DOHH2 (cell line): ENCODE results near the gene ASCC2.

Experiments
- EZH2phosphoT487 ChIP-seq: fragments of 200-600 bp; sonication (generic); IDR thresholded peaks from 2 replicates; pipeline ENCODE4 v1.6.1; 2017; ENCODE audit warnings: borderline replicate concordance, mild to moderate bottlenecking, antibody characterized with exemption, low read length, moderate library complexity, mixed read lengths
- TF ChIP-seq, protein P1 (sequence below): fragments of 200-600 bp; sonication (generic); IDR thresholded peaks from one replicate; pipeline ENCODE4 v1.5.1; 2014; ENCODE audit warnings: antibody characterized with exemption, mild to moderate bottlenecking, low read depth, low read length; ENCODE audit not compliant: poor library complexity, severe bottlenecking

DNA sequence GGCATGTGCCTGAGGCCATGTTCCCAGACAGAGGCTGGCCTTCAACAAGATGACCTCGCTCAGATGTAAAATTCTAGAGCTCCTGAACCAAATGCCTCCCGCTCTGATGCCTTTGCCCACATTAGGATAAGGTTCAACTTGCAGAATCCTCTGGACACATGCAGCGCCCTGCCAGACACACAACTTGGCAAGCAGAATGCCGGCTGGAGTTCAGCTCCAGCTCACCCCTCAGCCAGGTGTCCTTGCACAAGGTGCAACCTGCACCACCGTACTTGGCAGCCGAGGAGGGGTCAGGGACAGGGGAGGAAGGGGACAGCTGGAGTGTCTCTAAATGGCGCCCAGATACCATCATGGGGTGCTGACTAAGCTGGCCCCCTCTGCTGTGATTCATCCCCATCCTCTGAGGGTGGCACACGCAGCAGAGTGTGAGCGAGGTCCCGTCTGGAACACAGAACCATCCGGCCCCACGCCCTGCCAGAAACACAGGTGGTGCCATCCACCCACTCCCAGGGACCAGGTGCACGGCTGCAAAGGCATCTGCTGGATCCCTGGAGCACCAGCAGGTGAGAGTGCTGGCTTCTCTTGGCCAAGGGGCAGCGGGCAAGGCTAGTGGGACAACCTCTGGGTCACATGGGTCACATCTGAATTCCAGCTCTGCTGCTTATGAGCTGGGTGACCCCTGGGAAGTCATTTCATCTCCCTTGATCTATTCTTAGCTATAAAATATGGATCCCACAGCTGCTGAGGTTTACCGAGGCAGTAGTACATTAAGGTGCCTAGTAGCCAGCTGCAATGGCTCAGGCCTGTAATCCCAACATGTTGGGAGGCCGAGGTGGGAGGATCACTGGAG, 84.0 kb downstream of the ASCC2 start:
- TF ChIP-seq, protein P1, sequence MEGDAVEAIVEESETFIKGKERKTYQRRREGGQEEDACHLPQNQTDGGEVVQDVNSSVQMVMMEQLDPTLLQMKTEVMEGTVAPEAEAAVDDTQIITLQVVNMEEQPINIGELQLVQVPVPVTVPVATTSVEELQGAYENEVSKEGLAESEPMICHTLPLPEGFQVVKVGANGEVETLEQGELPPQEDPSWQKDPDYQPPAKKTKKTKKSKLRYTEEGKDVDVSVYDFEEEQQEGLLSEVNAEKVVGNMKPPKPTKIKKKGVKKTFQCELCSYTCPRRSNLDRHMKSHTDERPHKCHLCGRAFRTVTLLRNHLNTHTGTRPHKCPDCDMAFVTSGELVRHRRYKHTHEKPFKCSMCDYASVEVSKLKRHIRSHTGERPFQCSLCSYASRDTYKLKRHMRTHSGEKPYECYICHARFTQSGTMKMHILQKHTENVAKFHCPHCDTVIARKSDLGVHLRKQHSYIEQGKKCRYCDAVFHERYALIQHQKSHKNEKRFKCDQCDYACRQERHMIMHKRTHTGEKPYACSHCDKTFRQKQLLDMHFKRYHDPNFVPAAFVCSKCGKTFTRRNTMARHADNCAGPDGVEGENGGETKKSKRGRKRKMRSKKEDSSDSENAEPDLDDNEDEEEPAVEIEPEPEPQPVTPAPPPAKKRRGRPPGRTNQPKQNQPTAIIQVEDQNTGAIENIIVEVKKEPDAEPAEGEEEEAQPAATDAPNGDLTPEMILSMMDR = no peak
- TF ChIP-seq EZH2phosphoT487 = no peak
